ENCODE data around the gene ENPP7.

Gene ENPP7

DNA sequence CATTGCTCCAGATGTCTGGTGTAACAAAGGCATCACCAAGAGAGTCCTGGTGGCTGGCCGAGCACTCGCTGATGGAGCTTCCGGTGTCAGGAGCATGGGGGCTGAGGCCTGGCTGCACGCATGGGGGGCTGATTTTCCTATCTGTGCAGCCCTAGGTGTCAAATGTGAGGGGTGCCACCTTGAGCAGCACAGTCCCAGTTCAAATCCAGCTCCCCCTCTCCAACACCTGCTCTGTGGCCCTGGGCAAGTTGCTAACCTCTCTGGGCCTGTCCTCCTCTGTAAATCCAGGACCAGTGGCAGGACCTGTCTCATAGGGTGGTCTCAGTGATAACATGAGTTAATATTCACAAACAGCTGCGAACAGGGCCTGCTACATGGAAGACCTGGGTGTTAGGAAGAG lies 12.9 kb downstream of the ENPP7 start:
- POLR2A ChIA-PET: interaction anchor here (0.6 to 1.6 kb wide), 5 partner anchors 9 to 248 kb away, joined by 3 to 6 read pairs (median 4); partner anchors contain the start of genes CBX2 and CBX8
- no peak for TF ChIP-seq FOXA1 (IDR thresholded peaks at IDR 0.05)
- TF ChIP-seq CTBP1 (IDR thresholded peaks at IDR 0.05; ENCODE audit: borderline replicate concordance): no peak
- TF ChIP-seq BHLHE40 (IDR thresholded peaks at IDR 0.05; ENCODE audit: borderline replicate concordance): no peak
- TF ChIP-seq HDGF (IDR thresholded peaks at IDR 0.05; ENCODE audit: borderline replicate concordance): no peak
- no peak for TF ChIP-seq PKNOX1 (IDR thresholded peaks at IDR 0.05)
- TF ChIP-seq SUZ12 (IDR thresholded peaks at IDR 0.05): no peak
- no peak for TF ChIP-seq ARNT (IDR thresholded peaks at IDR 0.05)
- no peak for TF ChIP-seq LEF1 (IDR thresholded peaks at IDR 0.05; ENCODE audit: borderline replicate concordance)
- no peak for TF ChIP-seq NFRKB (IDR thresholded peaks at IDR 0.05)
- TF ChIP-seq SP1 (IDR thresholded peaks at IDR 0.05): no peak
- TF ChIP-seq FOXM1 (IDR thresholded peaks at IDR 0.05; ENCODE audit: borderline replicate concordance): no peak
- TF ChIP-seq ZNF384 (IDR thresholded peaks at IDR 0.05): no peak
- no peak for TF ChIP-seq L3MBTL2 (conservative IDR thresholded peaks at IDR 0.05)

DNA sequence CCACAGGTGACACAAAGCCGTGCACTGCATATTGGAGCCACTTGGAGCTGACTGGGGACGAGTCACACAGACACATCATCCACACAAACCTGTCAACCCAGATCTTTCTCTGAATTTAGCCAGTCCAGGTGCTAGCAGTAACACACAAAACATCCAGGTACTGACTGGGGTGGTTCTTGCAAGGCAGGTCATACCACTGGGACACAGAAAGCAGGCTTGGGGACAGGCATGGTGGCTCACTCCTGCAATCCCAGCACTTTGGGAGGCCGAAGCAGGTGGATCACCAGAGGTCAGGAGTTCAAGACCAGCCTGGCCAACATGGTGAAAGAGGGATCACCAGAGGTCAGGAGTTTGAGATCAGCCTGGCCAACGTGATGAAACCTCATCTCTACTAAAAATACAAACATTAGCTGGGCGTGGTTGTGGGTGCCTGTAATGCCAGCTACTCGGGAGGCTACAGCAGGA lies 14.9 kb downstream of the ENPP7 start:
- ChIA-PET CTCF (interaction anchor here (0.7 to 3.2 kb wide), 21 partner anchors 9 to 339 kb away, joined by 3 to 15 read pairs (median 4); no protein-coding TSS in a partner anchor), POLR2A (interaction anchor here (0.6 to 2.3 kb wide), 4 partner anchors 33 to 247 kb away, joined by 3 to 12 read pairs (median 6); partner anchors contain the start of gene CBX2)
- TF ChIP-seq NFRKB (IDR thresholded peaks at IDR 0.05) (no peak), FOXM1 (IDR thresholded peaks at IDR 0.05; ENCODE audit: borderline replicate concordance) (no peak), FOXA1 (IDR thresholded peaks at IDR 0.05) (no peak), PKNOX1 (IDR thresholded peaks at IDR 0.05) (no peak), BHLHE40 (IDR thresholded peaks at IDR 0.05; ENCODE audit: borderline replicate concordance) (no peak), ELF4 (IDR thresholded peaks at IDR 0.05) (no peak), ARNT (IDR thresholded peaks at IDR 0.05) (no peak), LEF1 (IDR thresholded peaks at IDR 0.05; ENCODE audit: borderline replicate concordance) (no peak), L3MBTL2 (conservative IDR thresholded peaks at IDR 0.05) (no peak), SP1 (IDR thresholded peaks at IDR 0.05) (no peak), SUZ12 (IDR thresholded peaks at IDR 0.05) (no peak), TARDBP (IDR thresholded peaks at IDR 0.05) (no peak), FOXK2 (IDR thresholded peaks at IDR 0.05) (no peak), HDGF (IDR thresholded peaks at IDR 0.05; ENCODE audit: borderline replicate concordance) (no peak), CTBP1 (IDR thresholded peaks at IDR 0.05; ENCODE audit: borderline replicate concordance) (no peak), ZNF384 (IDR thresholded peaks at IDR 0.05) (no peak)
- DNase-seq (ENCODE audit: extremely low spot score): no peak

More for the DNA sequence above, 12.9 kb downstream of the ENPP7 start:
- DNase-seq (ENCODE audit: extremely low spot score): no peak
- CTCF ChIA-PET: interaction anchor here (1.5 to 3.3 kb wide), 3 partner anchors 46 to 92 kb away, joined by 3 to 15 read pairs (median 11); no protein-coding TSS in a partner anchor

DNA sequence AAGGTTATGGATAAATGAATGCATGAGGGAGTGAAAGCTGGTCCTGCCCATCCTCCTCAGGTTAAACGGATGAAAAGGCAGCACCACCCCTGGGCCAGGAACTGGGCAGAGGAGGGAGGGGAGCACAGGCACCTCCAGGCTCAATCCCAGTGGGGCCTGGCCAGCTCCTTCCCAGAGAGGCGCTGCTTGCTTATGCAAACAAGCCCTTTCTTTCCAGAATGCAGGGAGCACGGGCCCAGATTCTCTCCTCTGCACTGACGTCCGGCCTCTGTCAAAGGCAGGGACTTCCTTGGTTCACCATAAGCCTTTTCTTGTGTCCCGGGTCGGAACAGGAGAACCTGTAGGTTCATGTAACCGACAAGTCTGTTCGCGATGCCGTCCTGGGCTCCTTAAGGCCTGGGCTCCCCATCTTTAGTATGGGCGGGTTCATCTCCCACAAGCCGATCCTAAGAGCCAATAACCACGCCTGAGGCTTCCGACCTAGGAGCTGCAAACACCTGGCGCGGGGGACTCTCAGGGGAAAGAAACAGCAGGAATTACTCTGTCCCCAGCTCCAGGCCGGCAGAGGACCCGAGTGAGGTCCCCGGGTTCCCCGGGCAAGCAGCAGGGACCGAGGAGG lies 16.3 kb downstream of the ENPP7 start:
- TF ChIP-seq NFRKB (IDR thresholded peaks at IDR 0.05): no peak
- TF ChIP-seq BHLHE40 (IDR thresholded peaks at IDR 0.05; ENCODE audit: borderline replicate concordance): no peak
- no peak for TF ChIP-seq LEF1 (IDR thresholded peaks at IDR 0.05; ENCODE audit: borderline replicate concordance)
- TF ChIP-seq SP1 (IDR thresholded peaks at IDR 0.05): no peak
- TF ChIP-seq ZNF384 (IDR thresholded peaks at IDR 0.05): no peak
- no peak for TF ChIP-seq ELF4 (IDR thresholded peaks at IDR 0.05)
- no peak for TF ChIP-seq CTBP1 (IDR thresholded peaks at IDR 0.05; ENCODE audit: borderline replicate concordance)
- no peak for TF ChIP-seq ARNT (IDR thresholded peaks at IDR 0.05)
- TF ChIP-seq HDGF (IDR thresholded peaks at IDR 0.05; ENCODE audit: borderline replicate concordance): no peak
- TF ChIP-seq FOXA1 (IDR thresholded peaks at IDR 0.05): no peak
- no peak for TF ChIP-seq TARDBP (IDR thresholded peaks at IDR 0.05)
- no peak for TF ChIP-seq PKNOX1 (IDR thresholded peaks at IDR 0.05)
- no peak for TF ChIP-seq FOXK2 (IDR thresholded peaks at IDR 0.05)
- TF ChIP-seq SUZ12 (IDR thresholded peaks at IDR 0.05): no peak
- no peak for TF ChIP-seq L3MBTL2 (conservative IDR thresholded peaks at IDR 0.05)
- no peak for TF ChIP-seq FOXM1 (IDR thresholded peaks at IDR 0.05; ENCODE audit: borderline replicate concordance)
- no peak for DNase-seq (ENCODE audit: extremely low spot score)
- CTCF ChIA-PET: interaction anchor here (0.9 to 1.4 kb wide), 7 partner anchors 10 to 246 kb away, joined by 3 to 5 read pairs (median 3); no protein-coding TSS in a partner anchor
- POLR2A ChIA-PET: interaction anchor here (0.7 to 2.3 kb wide), 2 partner anchors 32 to 40 kb away, joined by 3 to 10 read pairs; partner anchors contain the start of gene CBX2

DNA sequence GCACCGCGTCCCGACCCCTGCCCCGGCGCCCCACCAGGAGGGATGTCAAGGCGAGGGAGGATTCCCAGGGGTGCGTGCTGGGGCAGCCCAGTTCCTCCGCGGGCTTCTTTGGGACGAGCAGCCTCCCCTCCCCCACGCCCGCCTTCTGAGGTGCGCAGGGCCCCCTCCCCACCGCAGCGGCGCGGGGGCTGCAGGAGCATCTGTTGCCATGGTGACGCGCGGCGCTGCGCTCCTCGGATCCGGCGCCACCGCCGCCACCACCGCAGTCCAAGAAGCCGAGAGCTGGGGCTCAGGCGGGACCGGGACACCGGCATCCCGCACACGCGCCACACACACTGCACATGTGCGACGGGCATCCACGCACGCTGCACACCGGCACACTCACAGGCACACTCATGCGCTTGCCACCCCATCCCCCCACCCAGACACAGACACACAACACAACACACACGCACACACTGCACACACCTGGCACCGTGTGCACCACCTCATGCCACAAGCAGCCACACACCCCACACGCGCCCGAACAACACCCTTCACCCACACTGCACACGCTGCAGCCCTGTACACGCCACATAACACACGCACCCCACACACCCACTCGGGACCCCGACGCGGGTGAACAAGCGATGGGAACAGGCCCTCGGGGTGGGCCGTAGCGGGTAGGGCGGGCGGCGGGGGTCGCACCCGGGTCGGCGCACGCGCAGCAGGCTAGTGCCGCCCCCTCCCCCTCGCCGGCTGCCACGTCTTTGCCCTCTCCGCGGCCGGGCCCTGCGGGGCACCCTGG lies 17.0 kb downstream of the ENPP7 start:
- no peak for TF ChIP-seq SUZ12 (IDR thresholded peaks at IDR 0.05)
- TF ChIP-seq HDGF (IDR thresholded peaks at IDR 0.05; ENCODE audit: borderline replicate concordance): no peak
- TF ChIP-seq ARNT (IDR thresholded peaks at IDR 0.05): no peak
- no peak for TF ChIP-seq TARDBP (IDR thresholded peaks at IDR 0.05)
- no peak for TF ChIP-seq ELF4 (IDR thresholded peaks at IDR 0.05)
- no peak for TF ChIP-seq NFRKB (IDR thresholded peaks at IDR 0.05)
- no peak for TF ChIP-seq FOXK2 (IDR thresholded peaks at IDR 0.05)
- no peak for TF ChIP-seq FOXM1 (IDR thresholded peaks at IDR 0.05; ENCODE audit: borderline replicate concordance)
- no peak for TF ChIP-seq PKNOX1 (IDR thresholded peaks at IDR 0.05)
- ChIA-PET CTCF (interaction anchor here (1.0 kb wide), 1 partner anchor 245 kb away, joined by 3 read pairs; no protein-coding TSS in a partner anchor), POLR2A (interaction anchor here (0.7 kb wide), 1 partner anchor 39 kb away, joined by 3 read pairs; no protein-coding TSS in a partner anchor)
- DNase-seq (ENCODE audit: extremely low spot score): no peak
